ENCODE results near the gene TAS2R38.

TAS2R38 gene

DNA sequence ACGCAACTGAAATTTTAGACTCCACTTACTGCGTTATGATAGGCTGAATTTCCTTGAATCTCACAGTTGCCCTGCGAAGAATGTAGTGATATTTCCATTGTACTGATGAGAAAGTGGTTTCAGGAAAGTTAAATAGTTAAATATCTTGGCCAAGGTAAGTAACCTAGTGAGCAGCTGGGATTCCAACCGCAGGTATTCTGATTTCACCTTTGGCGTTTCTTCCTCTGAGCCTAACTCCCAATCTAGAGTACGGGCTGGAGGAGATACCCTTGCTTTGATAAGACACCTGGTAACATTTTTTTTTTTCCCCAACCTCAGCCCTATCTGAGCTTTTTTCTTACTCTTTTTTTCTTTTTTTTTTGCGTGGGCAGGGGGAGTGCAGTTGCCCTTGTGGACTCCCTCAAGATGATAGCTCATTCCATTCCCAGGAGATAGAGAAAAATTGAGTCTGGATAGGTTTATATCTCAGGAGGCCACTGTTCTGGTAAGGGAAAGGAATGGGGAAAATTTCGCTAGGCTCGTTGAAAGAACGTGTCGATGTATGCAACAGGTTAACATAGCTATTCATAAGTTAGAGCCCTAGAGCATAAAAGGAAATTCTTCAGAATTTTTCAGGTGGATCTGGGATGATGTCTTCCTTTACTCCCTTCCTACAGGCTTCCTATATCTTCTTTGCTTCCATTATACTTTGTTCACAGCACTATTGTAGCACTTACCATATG lies 3.1 kb upstream of the TAS2R38 start:
- no peak for TF ChIP-seq PATZ1 (CRISPR knock-in tag; IDR thresholded peaks at IDR 0.05; ENCODE audit: borderline replicate concordance)
- no peak for TF ChIP-seq ZNF565 (CRISPR knock-in tag; conservative IDR thresholded peaks at IDR 0.05; ENCODE audit: low read depth)
- TF ChIP-seq CSRNP3 (CRISPR knock-in tag; IDR thresholded peaks at IDR 0.05) = no peak
- TF ChIP-seq TCF4 (CRISPR knock-in tag; IDR thresholded peaks at IDR 0.05; ENCODE audit: borderline replicate concordance) = no peak
- TF ChIP-seq TSHZ2 (CRISPR knock-in tag; IDR thresholded peaks at IDR 0.05) = no peak
- ATAC-seq = no peak; the same call in 2 of the 3 replicates

GRCh38 chr7:141975806-141976523 lies 2.4 kb upstream of the TAS2R38 start:
- TF ChIP-seq PATZ1 (CRISPR knock-in tag; IDR thresholded peaks at IDR 0.05; ENCODE audit: borderline replicate concordance) = no peak
- TF ChIP-seq POU6F1 (CRISPR knock-in tag; IDR thresholded peaks at IDR 0.05; ENCODE audit: borderline replicate concordance, low read depth) = no peak
- TF ChIP-seq ISL1 (CRISPR knock-in tag; IDR thresholded peaks at IDR 0.05) = no peak
- TF ChIP-seq ARNTL (CRISPR knock-in tag; IDR thresholded peaks at IDR 0.05; ENCODE audit: borderline replicate concordance, low read depth) = no peak
- no peak for TF ChIP-seq TOX (CRISPR knock-in tag; IDR thresholded peaks at IDR 0.05; ENCODE audit: borderline replicate concordance)
- TF ChIP-seq TSHZ2 (CRISPR knock-in tag; IDR thresholded peaks at IDR 0.05) = no peak
- TF ChIP-seq ZNF70 (CRISPR knock-in tag; IDR thresholded peaks at IDR 0.05) = no peak
- no peak for TF ChIP-seq ZNF8 (CRISPR knock-in tag; IDR thresholded peaks at IDR 0.05)
- TF ChIP-seq CSDC2 (CRISPR knock-in tag; IDR thresholded peaks at IDR 0.05) = no peak
- no peak for TF ChIP-seq SNAI2 (CRISPR knock-in tag; IDR thresholded peaks at IDR 0.05)
- TF ChIP-seq PPARA (CRISPR knock-in tag; IDR thresholded peaks at IDR 0.05; ENCODE audit: borderline replicate concordance) = no peak
- no peak for TF ChIP-seq RARB (CRISPR knock-in tag; IDR thresholded peaks at IDR 0.05)
- no peak for TF ChIP-seq ZC3H10 (CRISPR knock-in tag; IDR thresholded peaks at IDR 0.05)
- no peak for TF ChIP-seq TCF4 (CRISPR knock-in tag; IDR thresholded peaks at IDR 0.05; ENCODE audit: borderline replicate concordance)
- peak; percentile 98 for ATAC-seq
